B cell (primary cell): ENCODE results near the gene POTEG. TPM values are rescaled to one million over a fixed set of nuclear protein-coding genes. Genes with fewer than 3 reads are reported as not detected.
"Not testable (repeated sequence)": the region's sequence is repeated elsewhere in the genome, so short reads cannot be mapped to it uniquely, and the experiment has no call there.

Source experiments
- ATAC-seq: fragments of 200-7000 bp; cut with Tn5 transposase; one replicate; pipeline ENCODE4 v1.10.0; 2021; ENCODE audit warnings: low read depth, mild to moderate bottlenecking, moderate number of reproducible peaks, moderate library complexity
- CTCF ChIA-PET: fragments of 350-600 bp; sonication (Branson Sonifier 250); formaldehyde crosslinking; loops from one replicate; lab custom pipeline; 2021; ENCODE audit warnings: antibody characterized with exemption, inconsistent platforms; lab: Charles Lee
- POLR2A ChIA-PET: fragments of 350-600 bp; sonication (Branson Sonifier 250); formaldehyde crosslinking; loops from one replicate; lab custom pipeline; 2021; ENCODE audit warnings: antibody characterized with exemption; lab: Charles Lee
- DNase-seq: peaks from one replicate; pipeline ENCODE4 v3.0.0; 2013
- H2AFZ ChIP-seq: 2 replicates; pipeline ENCODE4 v1.6.1; 2012; ENCODE audit warnings: mild to moderate bottlenecking, low read depth, low read length; ENCODE audit not compliant: insufficient read depth, poor library complexity, severe bottlenecking
- H3K27ac ChIP-seq, 2 donors: 1 replicate in 1 of 2; 2 replicates in 1 of 2; pipeline ENCODE4 v1.5.1; 2012 to 2013; ENCODE audit warnings: low read length in 2 of 2, mild to moderate bottlenecking in 2 of 2, moderate library complexity in 1 of 2
- H3K27me3 ChIP-seq, 4 experiments: fragments of 200-600 bp in 1 of 4; sonication (generic) in 1 of 4; replicated peaks in 1 of 4; 1 replicate in 2 of 4; 2 replicates in 2 of 4; pipeline versions ENCODE4 v1.6.1 to v1.7.0; 2013 to 2016; ENCODE audit warnings: low read length in 3 of 4, mild to moderate bottlenecking in 2 of 4, mixed read lengths in 1 of 4, moderate library complexity in 1 of 4; ENCODE audit not compliant: insufficient read depth in 4 of 4, control insufficient read depth in 3 of 4; ENCODE audit errors: control extremely low read depth in 1 of 4
- H3K36me3 ChIP-seq, 2 experiments: replicated peaks in 1 of 2; 1 replicate in 1 of 2; 2 replicates in 1 of 2; pipeline versions ENCODE4 v1.6.1 to v1.7.1; 2013; ENCODE audit warnings: low read length in 1 of 2; ENCODE audit not compliant: insufficient read depth in 2 of 2, control insufficient read depth in 1 of 2; ENCODE audit errors: control extremely low read depth in 1 of 2, extremely low read depth in 1 of 2
- H3K4me1 ChIP-seq, 2 donors: fragments of 200-600 bp in 1 of 2; sonication (generic) in 1 of 2; 1 replicate in 1 of 2; 2 replicates in 1 of 2; pipeline versions ENCODE4 v1.5.1 to v1.6.1; 2013 to 2017; ENCODE audit warnings: low read length in 2 of 2; ENCODE audit not compliant: control insufficient read depth in 2 of 2, insufficient read depth in 2 of 2
- H3K4me2 ChIP-seq: replicated peaks from 2 replicates; pipeline ENCODE3; 2012; ENCODE audit warnings: mild to moderate bottlenecking, low read depth, low read length; ENCODE audit not compliant: poor library complexity, severe bottlenecking
- H3K4me3 ChIP-seq, 5 experiments: fragments of 200-600 bp in 1 of 5; sonication (generic) in 1 of 5; 1 replicate in 3 of 5; 2 replicates in 2 of 5; pipeline versions ENCODE4 v1.5.1 to v1.7.0; 2011 to 2016; ENCODE audit warnings: low read length in 4 of 5, mild to moderate bottlenecking in 4 of 5, low read depth in 2 of 5, control low read depth in 1 of 5, moderate library complexity in 1 of 5; ENCODE audit not compliant: insufficient read depth in 1 of 5; ENCODE audit errors: control extremely low read depth in 1 of 5, extremely low read depth in 1 of 5
- H3K79me2 ChIP-seq: fragments of 200-600 bp; sonication (generic); one replicate; pipeline ENCODE4 v1.6.0; 2016; ENCODE audit warnings: low read length; ENCODE audit not compliant: control insufficient read depth, insufficient read depth
- H3K9ac ChIP-seq: fragments of 200-600 bp; sonication (generic); 2 replicates; pipeline ENCODE4 v1.6.1; 2017; ENCODE audit warnings: mild to moderate bottlenecking, low read length, moderate library complexity
- H3K9me3 ChIP-seq, 3 donors: one replicate each; pipeline versions ENCODE4 v1.6.1 to v1.7.1; 2013; ENCODE audit warnings: low read length in 2 of 3; ENCODE audit not compliant: control insufficient read depth in 2 of 3, insufficient read depth in 1 of 3; ENCODE audit errors: control extremely low read depth in 1 of 3
- H4K20me1 ChIP-seq: 2 replicates; pipeline ENCODE4 v1.6.0; 2012; ENCODE audit warnings: mild to moderate bottlenecking, low read length; ENCODE audit not compliant: insufficient read depth, control insufficient read depth, poor library complexity, severe bottlenecking
- H3K27ac Mint-ChIP-seq: one replicate; pipeline ENCODE4 v1.8.0; 2021; ENCODE audit warnings: mixed read lengths
- H3K27me3 Mint-ChIP-seq: one replicate; pipeline ENCODE4 v1.8.0; 2021; ENCODE audit warnings: mixed read lengths
- H3K4me1 Mint-ChIP-seq: one replicate; pipeline ENCODE4 v1.8.0; 2021; ENCODE audit warnings: mixed read lengths
- H3K4me3 Mint-ChIP-seq: one replicate; pipeline ENCODE4 v1.8.0; 2021; ENCODE audit warnings: mixed read lengths
- H3K9me3 Mint-ChIP-seq: one replicate; pipeline ENCODE4 v1.8.0; 2022; ENCODE audit warnings: mixed read lengths; ENCODE audit not compliant: insufficient read depth
- WGBS: methylation state at CpG from one replicate; pipeline ENCODE4 v1.1.5; 2013; ENCODE audit warnings: missing lambda C conversion rate; ENCODE audit not compliant: insufficient coverage; 5-methylcytosine and 5-hydroxymethylcytosine counted together
- intact Hi-C: fragments of 100-400 bp; cut with micrococcal nuclease; formaldehyde crosslinking; loops from one replicate; pipeline ENCODE4 v1.10.0; 2022
- polyA plus RNA-seq: library from polyadenylated mRNA; depleted of rRNA; stranded (reverse); fragments of >200 nt; gene quantifications from 2 replicates; pipeline ENCODE4 v1.2.3, GENCODE V29; 2012
- small RNA-seq: library from RNA; depleted of rRNA; stranded (forward); fragments of <200 nt; gene quantifications from one replicate; pipeline ENCODE3, GENCODE V24; 2012; ENCODE audit warnings: low replicate concordance, low read depth; ENCODE audit not compliant: insufficient read length
- total RNA-seq, 2 donors: library from RNA; stranded (reverse); fragments of 120-200 nt in 1 of 2; gene quantifications; 1 replicate in 1 of 2; 2 replicates in 1 of 2; pipeline versions ENCODE4 v1.2.3 to v1.2.4, GENCODE V29; 2013 to 2022

The POTEG gene
- total and polyA plus RNA-seq, 2 donors (not counting 1 experiment from before 2014, with no cell fraction given) = 0.24 TPM; not detected in 1

GRCh38 chr14:19360937-19361635 lies 73.1 kb downstream of the POTEG start:
- intact Hi-C loops = not testable (repeated sequence)

More at GRCh38 chr14:19360937-19361635, 73.1 kb downstream of the POTEG start:
- H3K9me3 ChIP-seq, H3K4me3 Mint-ChIP-seq, H3K27ac ChIP-seq, H3K27ac Mint-ChIP-seq, H3K9me3 Mint-ChIP-seq, H3K4me3 ChIP-seq, H3K27me3 Mint-ChIP-seq, ATAC-seq, H3K27me3 ChIP-seq, H2AFZ ChIP-seq, H3K4me2 ChIP-seq, H3K36me3 ChIP-seq, DNase-seq, H4K20me1 ChIP-seq, H3K4me1 Mint-ChIP-seq, H3K79me2 ChIP-seq, H3K9ac ChIP-seq, H3K4me1 ChIP-seq, POLR2A ChIA-PET, CTCF ChIA-PET: not testable (repeated sequence)
- no CpG with 5 or more reads among the region's 34 CpGs for WGBS

Small RNAs within 50 kb of the gene (small RNA-seq; reads per million reads assigned to genes)
- gene RNU6-1268P = not detected
